Hair follicle dermal papilla cell (primary cell): ENCODE measurements around the gene NRG4. TPM values are rescaled to one million over a fixed set of nuclear protein-coding genes. Genes with fewer than 3 reads are reported as not detected.

Source experiments
- small RNA-seq: library from RNA; depleted of rRNA; stranded (forward); fragments of <200 nt; gene quantifications from one replicate; pipeline ENCODE3, GENCODE V24; 2012
- total RNA-seq: library from RNA; depleted of rRNA; stranded (reverse); fragments of >200 nt; gene quantifications from 2 replicates; pipeline ENCODE4 v1.2.3, GENCODE V29; 2012

The NRG4 gene, protein sequence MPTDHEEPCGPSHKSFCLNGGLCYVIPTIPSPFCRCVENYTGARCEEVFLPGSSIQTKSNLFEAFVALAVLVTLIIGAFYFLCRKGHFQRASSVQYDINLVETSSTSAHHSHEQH
- total RNA-seq, result not detected in 2 replicates

DNA sequence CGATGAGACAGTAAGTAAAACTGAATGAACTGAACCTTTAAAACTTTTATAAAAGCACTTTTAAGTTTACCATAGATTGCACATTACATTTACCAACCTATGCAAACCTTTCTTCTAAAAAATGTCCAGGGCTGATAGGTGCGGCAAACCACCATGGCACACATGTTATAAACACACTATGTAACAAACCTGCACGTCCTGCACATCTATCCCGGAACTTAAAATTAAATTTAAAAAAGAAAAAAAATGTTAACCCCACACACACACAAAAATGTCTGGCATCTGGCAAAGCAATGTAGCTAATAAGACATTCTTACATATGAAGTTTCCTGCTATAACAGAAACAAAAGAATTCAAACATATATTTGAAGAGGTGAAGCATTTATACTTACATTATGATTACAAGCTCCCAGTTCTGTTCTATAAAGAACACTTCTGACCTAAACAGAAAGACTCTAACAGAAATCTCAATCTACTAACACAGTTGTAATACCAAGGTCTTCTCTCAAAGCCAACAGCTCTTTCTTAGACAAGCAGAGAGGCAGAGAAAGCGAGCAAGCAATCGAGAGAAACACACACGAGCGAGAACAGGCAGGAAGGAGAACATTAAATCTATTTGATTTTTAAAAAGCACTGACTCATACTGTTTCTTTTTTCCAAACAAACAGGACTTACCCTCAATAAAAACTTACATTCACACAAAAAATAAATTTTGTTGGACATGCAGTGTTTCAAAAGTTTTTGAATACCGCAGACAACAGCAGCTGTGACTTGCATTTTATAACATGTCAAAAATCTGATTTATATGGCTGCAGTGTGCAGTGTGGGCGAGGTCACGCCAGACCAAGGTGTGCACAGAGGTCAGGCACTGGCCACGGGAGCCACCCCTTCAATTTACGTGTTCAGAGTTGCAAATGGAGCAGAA lies at the start of gene NRG4:
TSS of gene NRG4 (minus strand) at position 798 of the 925 bp plus-strand sequence. CDS start 1,194 bp downstream, outside the sequence.

DNA sequence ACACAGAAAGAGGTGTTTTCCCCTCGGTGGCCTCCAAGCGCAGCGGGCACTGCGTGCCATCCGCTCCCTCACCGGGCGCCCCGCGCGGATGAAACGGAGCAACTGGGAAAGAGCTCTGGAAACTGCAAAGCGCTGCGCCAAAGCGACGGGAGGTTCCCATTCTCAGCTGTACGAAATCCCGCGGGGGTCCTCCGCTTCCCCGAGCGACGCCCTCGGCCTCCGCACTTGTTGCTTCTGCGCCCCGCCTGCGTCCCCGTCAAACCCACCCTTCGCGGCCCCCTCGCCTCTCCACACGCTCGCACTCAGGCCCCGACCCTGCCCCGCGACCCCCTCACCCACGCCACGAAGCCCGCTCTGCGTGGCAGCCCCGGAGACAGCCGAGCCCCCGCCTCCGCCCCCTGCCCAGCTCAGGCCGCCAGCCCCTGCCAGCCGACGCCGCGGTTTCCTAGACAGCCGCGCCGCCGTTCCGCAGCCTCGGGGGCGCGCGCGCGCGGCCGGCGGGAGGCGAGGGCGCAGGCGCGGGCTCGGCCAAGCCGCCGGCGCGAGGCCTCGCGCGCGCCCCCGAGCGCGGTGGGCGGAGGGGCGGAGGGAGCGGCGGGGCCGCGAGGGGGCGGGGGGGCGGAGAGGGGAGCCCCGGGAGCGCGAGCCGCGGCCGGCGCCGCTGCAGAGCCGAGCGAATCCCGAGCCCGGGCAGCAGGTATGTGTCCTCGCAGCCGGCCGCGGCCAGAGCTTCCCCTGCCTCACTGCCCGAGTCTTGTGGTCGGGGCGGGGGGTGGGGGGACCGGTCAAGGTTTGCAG lies 47.3 kb upstream of the NRG4 start, which contains the start of gene TMEM266:
TSS of gene TMEM266 (plus strand) at position 666 of the 798 bp plus-strand sequence. CDS start 74,279 bp downstream, outside the sequence.

DNA sequence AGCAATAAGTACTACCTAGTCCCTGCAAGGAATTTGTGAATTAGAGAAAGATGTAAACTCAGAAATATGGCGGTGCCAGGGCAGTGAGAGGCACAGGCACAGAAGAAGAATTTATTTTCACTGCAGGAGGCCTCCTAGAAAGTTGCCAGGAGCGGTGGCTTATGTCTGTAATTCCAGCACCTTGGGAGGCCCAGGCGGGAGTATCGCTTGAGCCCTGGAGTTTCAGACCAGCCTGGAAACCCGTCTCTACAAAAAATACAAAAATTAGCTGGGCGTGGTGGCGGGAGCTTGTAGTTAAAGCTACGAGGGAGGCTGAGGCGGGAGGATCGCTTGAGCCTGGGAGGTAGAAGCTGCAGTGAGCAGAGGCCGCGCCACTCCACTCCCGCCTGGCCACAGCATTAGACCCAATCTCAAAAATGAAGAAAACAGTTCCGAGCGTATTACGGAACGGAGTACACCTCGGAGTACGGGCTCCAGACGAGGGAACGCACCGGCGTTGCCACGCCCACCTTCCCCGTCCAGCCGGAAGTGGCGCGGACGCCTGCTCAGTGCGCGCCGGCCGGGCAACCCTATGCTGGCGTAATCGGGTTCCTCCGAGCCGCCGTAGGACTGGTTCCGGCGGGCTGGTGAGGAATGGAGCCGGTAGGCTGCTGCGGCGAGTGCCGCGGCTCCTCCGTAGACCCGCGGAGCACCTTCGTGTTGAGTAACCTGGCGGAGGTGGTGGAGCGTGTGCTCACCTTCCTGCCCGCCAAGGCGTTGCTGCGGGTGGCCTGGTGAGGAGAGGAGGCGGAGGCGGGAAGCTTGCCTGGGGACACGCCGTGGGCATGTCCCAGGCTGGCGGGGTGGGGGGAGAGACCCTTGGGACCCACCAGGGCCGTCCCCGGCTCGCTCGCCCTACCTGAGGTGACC lies 108.6 kb downstream of the NRG4 start, which contains the start of gene FBXO22:
TSS of gene FBXO22 (plus strand) at position 548 of the 909 bp plus-strand sequence. CDS start at position 634, 86 bp downstream.

Small RNAs within 50 kb of the gene (small RNA-seq; reads per million reads assigned to genes)
- gene RN7SL510P, result not detected

Other genes with a start within 250 kb of the NRG4 start
- gene UBE2Q2, start 169.0 kb downstream of the NRG4 start, total RNA-seq, result 62.1 and 62.9 TPM in 2 replicates
- 21.9 and 31.7 TPM in 2 replicates for gene FBXO22, start 108.5 kb downstream of the NRG4 start, total RNA-seq
- 0.12 and 0.16 TPM in 2 replicates for gene TMEM266, start 47.6 kb upstream of the NRG4 start, total RNA-seq